GM19328 (cell line): ENCODE data around the gene GLIS2.
A peak's percentile ranks its signal among the peaks of the same experiment; 100 is the strongest.

Experiments
- ATAC-seq: cut with Tn5 transposase; IDR thresholded peaks from one replicate; pipeline ENCODE4 v1.9.1; 2021; ENCODE audit warnings: mild to moderate bottlenecking, moderate library complexity; ENCODE audit not compliant: unreplicated experiment

Gene GLIS2

GRCh38 chr16:4295581-4295980, 20.3 kb upstream of the GLIS2 start:
- ATAC-seq = no peak

GRCh38 chr16:4297480-4297879, 18.4 kb upstream of the GLIS2 start:
- ATAC-seq = no peak

- no peak for ATAC-seq
Observed at GRCh38 chr16:4298761-4299522, 16.9 kb upstream of the GLIS2 start.

GRCh38 chr16:4301177-4301576, 14.7 kb upstream of the GLIS2 start:
- no peak for ATAC-seq

GRCh38 chr16:4301968-4302367, 13.9 kb upstream of the GLIS2 start:
- no peak for ATAC-seq

- no peak for ATAC-seq
Observed at GRCh38 chr16:4303973-4304372, 11.9 kb upstream of the GLIS2 start.

- ATAC-seq = no peak
Observed at GRCh38 chr16:4306470-4307214, 9.2 kb upstream of the GLIS2 start.

- ATAC-seq = peak; percentile 85
Observed at GRCh38 chr16:4307215-4308037, 8.4 kb upstream of the GLIS2 start.

- ATAC-seq = no peak
Observed at GRCh38 chr16:4309102-4309832, 6.6 kb upstream of the GLIS2 start.

GRCh38 chr16:4309833-4310266, 6.0 kb upstream of the GLIS2 start:
- no peak for ATAC-seq

- ATAC-seq = no peak
Observed at GRCh38 chr16:4313563-4314531, 2.0 kb upstream of the GLIS2 start.

GRCh38 chr16:4314532-4315185, 1.2 kb upstream of the GLIS2 start:
- no peak for ATAC-seq

- ATAC-seq = no peak
Observed at GRCh38 chr16:4316108-4316863, 419 bp downstream of the GLIS2 start.

- ATAC-seq = no peak
Observed at GRCh38 chr16:4316864-4317531, 1.1 kb downstream of the GLIS2 start.

- no peak for ATAC-seq
Observed at GRCh38 chr16:4317532-4318450, 1.9 kb downstream of the GLIS2 start.

- no peak for ATAC-seq
Observed at GRCh38 chr16:4318451-4318910, 2.6 kb downstream of the GLIS2 start.

GRCh38 chr16:4318967-4319366, 3.1 kb downstream of the GLIS2 start:
- ATAC-seq = no peak
